HCT116 (cell line): ENCODE results near the gene TF. TPM values are rescaled to one million over a fixed set of nuclear protein-coding genes. Genes with fewer than 3 reads are reported as not detected.

ENCODE experiments used
- ATAC-seq: fragments of 200-7000 bp; cut with Tn5 transposase; 2 replicates; pipeline ENCODE4 v1.9.1; 2020; ENCODE audit warnings: mild to moderate bottlenecking, moderate library complexity
- BruUV-seq: library from RNA; stranded (reverse); fragments of 400-500 nt; replicated peaks from 2 replicates; lab custom pipeline; 2021; lab: Mats Ljungman, UMichigan
- CTCF ChIA-PET: fragments of 300-600 bp; sonication (Branson Sonifier 250); formaldehyde crosslinking; loops from one replicate; lab custom pipeline; 2021; ENCODE audit warnings: antibody characterized with exemption; lab: Charles Lee
- POLR2A ChIA-PET: fragments of 300-600, 350-600 bp; sonication (Branson Sonifier 250); formaldehyde crosslinking; loops from one replicate; lab custom pipeline; 2021; ENCODE audit warnings: antibody characterized with exemption; lab: Charles Lee
- RAD21 ChIA-PET, 2 experiments: fragments of 300-600 bp; sonication (Branson Sonifier 250); formaldehyde crosslinking; loops; one replicate each; lab custom pipeline; 2023; ENCODE audit warnings: low total read pairs in 2 of 2; ENCODE audit not compliant: uncharacterized antibody in 2 of 2, unreplicated experiment in 2 of 2, low non-redundant PET in 1 of 2; lab: Charles Lee
- DNase-seq: peaks from one replicate; pipeline ENCODE4 v3.0.0-alpha.2; 2010; ENCODE audit warnings: low read depth, low spot score
- H2AFZ ChIP-seq: fragments of 200-600 bp; shearing (Covaris generic), sonication (generic); 2 replicates; pipeline ENCODE4 v1.6.1; 2017; ENCODE audit warnings: low read depth, mixed run types, mixed read lengths, antibody characterized with exemption, low read length; ENCODE audit not compliant: poor library complexity, severe bottlenecking
- H3K27ac ChIP-seq: 2 replicates; pipeline ENCODE4 v1.5.1; 2012; ENCODE audit warnings: low read depth, low read length
- H3K27me3 ChIP-seq: fragments of 200-600 bp; sonication (generic); 2 replicates; pipeline ENCODE4 v1.6.1; 2016; ENCODE audit warnings: mixed run types, low read length, mixed read lengths; ENCODE audit not compliant: insufficient read depth
- H3K36me3 ChIP-seq, 2 experiments: fragments of 200-500 bp in 1 of 2; fragments of 200-600 bp in 1 of 2; sonication (Bioruptor generic) in 1 of 2; sonication (generic) in 1 of 2; 2 replicates each; pipeline versions ENCODE4 v1.5.1 to v1.6.1; 2014 to 2016; ENCODE audit warnings: low read length in 2 of 2, inconsistent platforms in 1 of 2, mixed read lengths in 1 of 2, mixed run types in 1 of 2; ENCODE audit not compliant: insufficient read depth in 2 of 2, control insufficient read depth in 1 of 2
- H3K4me1 ChIP-seq, 2 experiments: fragments of 200-600 bp in 1 of 2; sonication (generic) in 1 of 2; 2 replicates each; pipeline versions ENCODE4 v1.5.1 to v1.6.1; 2012 to 2017; ENCODE audit warnings: low read length in 2 of 2, inconsistent platforms in 1 of 2, mild to moderate bottlenecking in 1 of 2, mixed read lengths in 1 of 2, mixed run types in 1 of 2, moderate library complexity in 1 of 2; ENCODE audit not compliant: insufficient read depth in 2 of 2, control insufficient read depth in 1 of 2
- H3K4me2 ChIP-seq: fragments of 200-600 bp; sonication (generic); 2 replicates; pipeline ENCODE4 v1.6.1; 2017; ENCODE audit warnings: mixed run types, low read length, mixed read lengths
- H3K4me3 ChIP-seq, 2 experiments: fragments of 200-600 bp in 1 of 2; sonication (generic) in 1 of 2; replicated peaks in 1 of 2; 2 replicates each; pipeline ENCODE4 v1.5.1; 2011 to 2016; ENCODE audit warnings: low read length in 2 of 2, control low read depth in 1 of 2, low read depth in 1 of 2, mild to moderate bottlenecking in 1 of 2, mixed read lengths in 1 of 2, mixed run types in 1 of 2
- H3K79me2 ChIP-seq: fragments of 200-600 bp; sonication (generic); 2 replicates; pipeline ENCODE4 v1.6.1; 2017; ENCODE audit warnings: mild to moderate bottlenecking, mixed run types, low read length, moderate library complexity, mixed read lengths; ENCODE audit not compliant: insufficient read depth
- H3K9ac ChIP-seq: fragments of 200-600 bp; sonication (generic); 2 replicates; pipeline ENCODE4 v1.6.1; 2016; ENCODE audit warnings: low read length, mixed read lengths
- H3K9me2 ChIP-seq: fragments of 200-600 bp; sonication (generic), shearing (Covaris generic); 2 replicates; pipeline ENCODE4 v1.6.1; 2017; ENCODE audit warnings: mixed run types, mild to moderate bottlenecking, moderate library complexity; ENCODE audit not compliant: insufficient read depth
- H3K9me3 ChIP-seq, 2 experiments: fragments of 200-500 bp in 1 of 2; fragments of 200-600 bp in 1 of 2; sonication (Bioruptor generic) in 1 of 2; sonication (generic) in 1 of 2; 2 replicates each; pipeline ENCODE4 v1.6.1; 2014 to 2017; ENCODE audit warnings: low read length in 2 of 2, mixed read lengths in 2 of 2, inconsistent platforms in 1 of 2, low read depth in 1 of 2, mild to moderate bottlenecking in 1 of 2, mixed run types in 1 of 2, moderate library complexity in 1 of 2; ENCODE audit not compliant: control insufficient read depth in 1 of 2, insufficient read depth in 1 of 2
- H4K20me1 ChIP-seq: fragments of 200-600 bp; sonication (generic), shearing (Covaris generic); 2 replicates; pipeline ENCODE4 v1.6.1; 2017; ENCODE audit warnings: mixed run types, mild to moderate bottlenecking, moderate library complexity; ENCODE audit not compliant: insufficient read depth
- CEBPB ChIP-seq: IDR thresholded peaks from 2 replicates; pipeline ENCODE4 v1.6.1; 2012; ENCODE audit warnings: low read depth
- CTCF ChIP-seq, 3 experiments: fragments of 200-600 bp in 1 of 3; sonication (generic) in 1 of 3; IDR thresholded peaks in 2 of 3; conservative IDR thresholded peaks in 1 of 3; 2 replicates each; pipeline ENCODE4 v1.5.1; 2012 to 2017; ENCODE audit warnings: low read depth in 2 of 3, low read length in 2 of 3, antibody characterized with exemption in 1 of 3, borderline replicate concordance in 1 of 3, control low read depth in 1 of 3, mild to moderate bottlenecking in 1 of 3, mixed read lengths in 1 of 3, mixed run types in 1 of 3, moderate library complexity in 1 of 3; ENCODE audit not compliant: insufficient read depth in 1 of 3
- ELF1 ChIP-seq: IDR thresholded peaks from 2 replicates; pipeline ENCODE4 v1.6.1; 2012; ENCODE audit warnings: low read depth, borderline replicate concordance
- EZH2phosphoT487 ChIP-seq: fragments of 200-600 bp; IDR thresholded peaks from 2 replicates; pipeline ENCODE4 v1.6.1; 2018; ENCODE audit warnings: antibody characterized with exemption, borderline replicate concordance
- POLR2A ChIP-seq: IDR thresholded peaks from 2 replicates; pipeline ENCODE4 v1.7.0; 2011; ENCODE audit warnings: borderline replicate concordance; ENCODE audit not compliant: insufficient read depth, insufficient read length; ENCODE audit errors: extremely low read depth
- SRF ChIP-seq: IDR thresholded peaks from 2 replicates; pipeline ENCODE4 v1.6.1; 2012; ENCODE audit warnings: low read depth
- ZFX ChIP-seq: fragments of 450-650 bp; IDR thresholded peaks from 2 replicates; pipeline ENCODE4 v1.6.1; 2017
- ZNF274 ChIP-seq: fragments of 200-500 bp; sonication (Bioruptor generic); IDR thresholded peaks from 2 replicates; pipeline ENCODE4 v1.6.1; 2014; ENCODE audit warnings: mild to moderate bottlenecking, low read depth, low read length, inconsistent platforms
- intact Hi-C: fragments of 100-400 bp; cut with micrococcal nuclease; formaldehyde crosslinking; loops from 2 replicates; pipeline ENCODE4 v1.10.0; 2022
- total RNA-seq: library from RNA; stranded (reverse); gene quantifications from one replicate; pipeline ENCODE4 v1.2.1, GENCODE V29; 2021; ENCODE audit not compliant: unreplicated experiment
- TF ChIP-seq, protein P1 (sequence below): IDR thresholded peaks from 2 replicates; pipeline ENCODE4 v1.6.1; 2012; ENCODE audit warnings: low read depth
- TF ChIP-seq, protein P2 (sequence below): IDR thresholded peaks from 2 replicates; pipeline ENCODE4 v1.6.1; 2012

Gene TF
- total RNA-seq, 1 experiment from 2014 or later, result 10.4 TPM

- ATAC-seq, result no peak
These were observed 21.4 kb downstream of the TF start for GRCh38 chr3:133767607-133768006.

More at GRCh38 chr3:133767607-133768006, 21.4 kb downstream of the TF start:
- DNase-seq, result no peak
- H3K79me2 ChIP-seq, result no peaks in the 10 kb centered on the region
- CTCF ChIA-PET, result no interaction called here
- no peak overlapping the region for H3K27ac ChIP-seq
- intact Hi-C loops, result no loop called here
- TF ChIP-seq EZH2phosphoT487 (no peak), ZFX (no peak), CTCF (IDR thresholded peaks at IDR 0.05 in 2 of 3, conservative IDR thresholded peaks at IDR 0.05 in 1 of 3; ENCODE audit: borderline replicate concordance in 1 of 3, insufficient read depth in 1 of 3, low read depth in 2 of 3, low read length in 2 of 3) (no peak), SRF (no peak), POLR2A (no peak), CEBPB (no peak), ZNF274 (no peak), ELF1 (no peak)
- TF ChIP-seq, protein P1, sequence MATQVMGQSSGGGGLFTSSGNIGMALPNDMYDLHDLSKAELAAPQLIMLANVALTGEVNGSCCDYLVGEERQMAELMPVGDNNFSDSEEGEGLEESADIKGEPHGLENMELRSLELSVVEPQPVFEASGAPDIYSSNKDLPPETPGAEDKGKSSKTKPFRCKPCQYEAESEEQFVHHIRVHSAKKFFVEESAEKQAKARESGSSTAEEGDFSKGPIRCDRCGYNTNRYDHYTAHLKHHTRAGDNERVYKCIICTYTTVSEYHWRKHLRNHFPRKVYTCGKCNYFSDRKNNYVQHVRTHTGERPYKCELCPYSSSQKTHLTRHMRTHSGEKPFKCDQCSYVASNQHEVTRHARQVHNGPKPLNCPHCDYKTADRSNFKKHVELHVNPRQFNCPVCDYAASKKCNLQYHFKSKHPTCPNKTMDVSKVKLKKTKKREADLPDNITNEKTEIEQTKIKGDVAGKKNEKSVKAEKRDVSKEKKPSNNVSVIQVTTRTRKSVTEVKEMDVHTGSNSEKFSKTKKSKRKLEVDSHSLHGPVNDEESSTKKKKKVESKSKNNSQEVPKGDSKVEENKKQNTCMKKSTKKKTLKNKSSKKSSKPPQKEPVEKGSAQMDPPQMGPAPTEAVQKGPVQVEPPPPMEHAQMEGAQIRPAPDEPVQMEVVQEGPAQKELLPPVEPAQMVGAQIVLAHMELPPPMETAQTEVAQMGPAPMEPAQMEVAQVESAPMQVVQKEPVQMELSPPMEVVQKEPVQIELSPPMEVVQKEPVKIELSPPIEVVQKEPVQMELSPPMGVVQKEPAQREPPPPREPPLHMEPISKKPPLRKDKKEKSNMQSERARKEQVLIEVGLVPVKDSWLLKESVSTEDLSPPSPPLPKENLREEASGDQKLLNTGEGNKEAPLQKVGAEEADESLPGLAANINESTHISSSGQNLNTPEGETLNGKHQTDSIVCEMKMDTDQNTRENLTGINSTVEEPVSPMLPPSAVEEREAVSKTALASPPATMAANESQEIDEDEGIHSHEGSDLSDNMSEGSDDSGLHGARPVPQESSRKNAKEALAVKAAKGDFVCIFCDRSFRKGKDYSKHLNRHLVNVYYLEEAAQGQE, result no peak
- TF ChIP-seq, protein P2, sequence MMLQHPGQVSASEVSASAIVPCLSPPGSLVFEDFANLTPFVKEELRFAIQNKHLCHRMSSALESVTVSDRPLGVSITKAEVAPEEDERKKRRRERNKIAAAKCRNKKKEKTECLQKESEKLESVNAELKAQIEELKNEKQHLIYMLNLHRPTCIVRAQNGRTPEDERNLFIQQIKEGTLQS, result no peak
- POLR2A ChIA-PET, result no interaction called here
- no peaks in the 10 kb centered on the region for H3K4me1 ChIP-seq
- H3K9me2 ChIP-seq, result no peaks in the 10 kb centered on the region
- H3K27me3 ChIP-seq, result peaks cover 9% of the 10 kb centered on the region; the same call in 1 of the 2 replicates
- no TSS peak for BruUV-seq
- H4K20me1 ChIP-seq, result no peaks in the 10 kb centered on the region
- no peak overlapping the region for H3K4me2 ChIP-seq
- H3K9ac ChIP-seq, result no peak overlapping the region
- no peak overlapping the region for H3K4me3 ChIP-seq
- no peaks in the 10 kb centered on the region for H3K9me3 ChIP-seq
- H2AFZ ChIP-seq, result no peak overlapping the region
- RAD21 ChIA-PET, result no interaction called here
- no peaks in the 10 kb centered on the region for H3K36me3 ChIP-seq
